Germinal center (tissue), 1 donor: ENCODE results near the gene SPTBN2.
A peak's percentile ranks its signal among the peaks of the same experiment; 100 is the strongest.
"Not testable (repeated sequence)": the region's sequence is repeated elsewhere in the genome, so short reads cannot be mapped to it uniquely, and the experiment has no call there.

ENCODE experiments used
- DNase-seq: peaks from one replicate; pipeline ENCODE4 v3.0.0; 2012; ENCODE audit warnings: mixed read lengths, low spot score

The SPTBN2 gene

GRCh38 chr11:66684635-66685034 is 44.4 kb downstream of the SPTBN2 start:
- DNase-seq, result no peak

GRCh38 chr11:66683877-66684276 is 45.1 kb downstream of the SPTBN2 start:
- DNase-seq, result no peak

- DNase-seq, result no peak
Measured at GRCh38 chr11:66680966-66681645, 47.9 kb downstream of the SPTBN2 start.

- peak; percentile 97 for DNase-seq
Measured at GRCh38 chr11:66677599-66678375, 51.2 kb downstream of the SPTBN2 start, which contains the start of gene RBM4B. TSS of gene RBM4B (minus strand) at chr11:66677887. CDS start at chr11:66677079, 808 bp downstream.

- DNase-seq, result no peak
Measured at GRCh38 chr11:66676931-66677598, 52.0 kb downstream of the SPTBN2 start.

GRCh38 chr11:66676282-66676919 is 52.6 kb downstream of the SPTBN2 start:
- DNase-seq, result peak; percentile 24

GRCh38 chr11:66674964-66675602 is 53.9 kb downstream of the SPTBN2 start:
- DNase-seq, result no peak

- DNase-seq, result no peak
Measured at GRCh38 chr11:66670816-66671215, 58.2 kb downstream of the SPTBN2 start.

- DNase-seq, result no peak
Measured at GRCh38 chr11:66665369-66665768, 63.6 kb downstream of the SPTBN2 start.

- no peak for DNase-seq
Measured at GRCh38 chr11:66663741-66664296, 65.2 kb downstream of the SPTBN2 start.

GRCh38 chr11:66659763-66660162 is 69.3 kb downstream of the SPTBN2 start:
- DNase-seq, result peak; percentile 54

- no peak for DNase-seq
Measured at GRCh38 chr11:66653123-66653522, 75.9 kb downstream of the SPTBN2 start.

- DNase-seq, result no peak
Measured at GRCh38 chr11:66652651-66653050, 76.4 kb downstream of the SPTBN2 start.

- no peak for DNase-seq
Measured at GRCh38 chr11:66651016-66651415, 78.0 kb downstream of the SPTBN2 start.

- no peak for DNase-seq
Measured at GRCh38 chr11:66649903-66650302, 79.1 kb downstream of the SPTBN2 start.

GRCh38 chr11:66646828-66647227 is 82.2 kb downstream of the SPTBN2 start:
- no peak for DNase-seq

GRCh38 chr11:66643745-66644437 is 85.1 kb downstream of the SPTBN2 start:
- no peak for DNase-seq

- DNase-seq, result no peak
Measured at GRCh38 chr11:66641834-66642233, 87.2 kb downstream of the SPTBN2 start.

GRCh38 chr11:66639814-66640340 is 89.1 kb downstream of the SPTBN2 start:
- DNase-seq, result not testable (repeated sequence)

- no peak for DNase-seq
Measured at GRCh38 chr11:66639066-66639813, 89.8 kb downstream of the SPTBN2 start.
